HEK293 (cell line): ENCODE data around the gene CDC42BPA.

Source experiments
- CTCF ChIA-PET: fragments of 350-600 bp; formaldehyde crosslinking; extraction: SDS; loops from one replicate; lab custom pipeline; 2021; ENCODE audit warnings: antibody characterized with exemption; lab: Yijun Ruan, JAX
- POLR2A ChIA-PET: fragments of 300-600 bp; formaldehyde crosslinking; extraction: SDS; loops from one replicate; lab custom pipeline; 2020; ENCODE audit warnings: antibody characterized with exemption, inconsistent platforms; lab: Yijun Ruan, JAX
- H3K27ac ChIP-seq: fragments of 200-500 bp; sonication (Bioruptor generic); 2 replicates; pipeline ENCODE4 v1.5.1; 2014; ENCODE audit warnings: low read depth, low read length, control low read depth, inconsistent platforms; ENCODE audit errors: extremely low read depth
- H3K36me3 ChIP-seq, 2 experiments: fragments of 200-500 bp in 1 of 2; sonication (Bioruptor generic) in 1 of 2; 1 replicate in 1 of 2; 2 replicates in 1 of 2; pipeline ENCODE4 v1.5.1; 2014 to 2017; ENCODE audit warnings: inconsistent platforms in 2 of 2, low read length in 2 of 2; ENCODE audit not compliant: control insufficient read depth in 2 of 2, insufficient read depth in 1 of 2
- H3K4me1 ChIP-seq: fragments of 200-500 bp; sonication (Bioruptor generic); 2 replicates; pipeline ENCODE4 v1.5.1; 2014; ENCODE audit warnings: mild to moderate bottlenecking, low read length, inconsistent platforms; ENCODE audit not compliant: control insufficient read depth, insufficient read depth
- H3K4me3 ChIP-seq: 2 replicates; pipeline ENCODE4 v1.5.1; 2011; ENCODE audit warnings: low read depth, mild to moderate bottlenecking, control low read depth, low read length, moderate library complexity
- H3K9me3 ChIP-seq: fragments of 200-500 bp; sonication (Bioruptor generic); 2 replicates; pipeline ENCODE4 v1.5.1; 2014; ENCODE audit warnings: low read depth, low read length, inconsistent platforms; ENCODE audit not compliant: control insufficient read depth, insufficient read depth
- KLF17 ChIP-seq: fragments of 450-650 bp; formaldehyde crosslinking; IDR thresholded peaks from 2 replicates; pipeline ENCODE4 v1.5.1; 2016; ENCODE audit warnings: missing biosample characterization, missing genetic modification characterization
- MZF1 ChIP-seq: fragments of 450-650 bp; formaldehyde crosslinking; IDR thresholded peaks from 2 replicates; pipeline ENCODE4 v1.5.1; 2017; ENCODE audit warnings: missing biosample characterization, missing genetic modification characterization, borderline replicate concordance
- PRDM1 ChIP-seq: fragments of 450-650 bp; formaldehyde crosslinking; IDR thresholded peaks from 2 replicates; pipeline ENCODE4; 2016; ENCODE audit warnings: missing biosample characterization, missing genetic modification characterization
- TRIM28 ChIP-seq: IDR thresholded peaks from 2 replicates; pipeline ENCODE4 v1.6.1; 2011; ENCODE audit warnings: low read length, control low read depth, borderline replicate concordance
- ZBTB20 ChIP-seq: fragments of 450-650 bp; formaldehyde crosslinking; IDR thresholded peaks from 2 replicates; pipeline ENCODE4 v1.5.1; 2016; ENCODE audit warnings: missing biosample characterization, missing genetic modification characterization
- ZBTB48 ChIP-seq: fragments of 450-650 bp; formaldehyde crosslinking; IDR thresholded peaks from 2 replicates; pipeline ENCODE4 v1.5.1; 2016; ENCODE audit warnings: missing biosample characterization, missing genetic modification characterization
- ZFP37 ChIP-seq: fragments of 450-650 bp; formaldehyde crosslinking; IDR thresholded peaks from 2 replicates; pipeline ENCODE4 v1.5.1; 2016; ENCODE audit warnings: missing biosample characterization, missing genetic modification characterization
- ZNF132 ChIP-seq: fragments of 450-650 bp; formaldehyde crosslinking; IDR thresholded peaks from 2 replicates; pipeline ENCODE4 v1.5.1; 2017; ENCODE audit warnings: missing biosample characterization, missing genetic modification characterization, borderline replicate concordance
- ZNF169 ChIP-seq: fragments of 450-650 bp; formaldehyde crosslinking; IDR thresholded peaks from 2 replicates; pipeline ENCODE4 v1.5.1; 2016; ENCODE audit warnings: missing biosample characterization, missing genetic modification characterization
- ZNF426 ChIP-seq: fragments of 450-650 bp; formaldehyde crosslinking; IDR thresholded peaks from 2 replicates; pipeline ENCODE4 v1.5.1; 2017; ENCODE audit warnings: missing biosample characterization, missing genetic modification characterization, mild to moderate bottlenecking, inconsistent platforms, moderate library complexity
- ZNF510 ChIP-seq: fragments of 450-650 bp; formaldehyde crosslinking; IDR thresholded peaks from 2 replicates; pipeline ENCODE4 v1.5.1; 2018; ENCODE audit warnings: mild to moderate bottlenecking, missing genetic modification characterization, missing biosample characterization; ENCODE audit not compliant: insufficient replicate concordance
- ZNF518A ChIP-seq: fragments of 450-650 bp; formaldehyde crosslinking; conservative IDR thresholded peaks from 2 replicates; pipeline ENCODE4 v1.5.1; 2016; ENCODE audit warnings: low read depth, missing biosample characterization, missing genetic modification characterization
- ZNF596 ChIP-seq: fragments of 450-650 bp; IDR thresholded peaks from 2 replicates; pipeline ENCODE4 v1.5.0; 2018; ENCODE audit warnings: missing biosample characterization, mild to moderate bottlenecking, missing genetic modification characterization, moderate library complexity
- ZNF610 ChIP-seq: fragments of 450-650 bp; formaldehyde crosslinking; IDR thresholded peaks from 2 replicates; pipeline ENCODE4 v1.5.1; 2016; ENCODE audit warnings: missing biosample characterization, missing genetic modification characterization, borderline replicate concordance
- ZSCAN16 ChIP-seq: fragments of 450-650 bp; formaldehyde crosslinking; IDR thresholded peaks from 2 replicates; pipeline ENCODE4 v1.5.1; 2016; ENCODE audit warnings: missing biosample characterization, missing genetic modification characterization
- ZSCAN30 ChIP-seq: fragments of 450-650 bp; IDR thresholded peaks from 2 replicates; pipeline ENCODE4 v1.5.1; 2018; ENCODE audit warnings: missing biosample characterization, mild to moderate bottlenecking, missing genetic modification characterization, moderate library complexity
- ZXDB ChIP-seq: fragments of 450-650 bp; formaldehyde crosslinking; IDR thresholded peaks from 2 replicates; pipeline ENCODE4 v1.5.1; 2016; ENCODE audit warnings: missing biosample characterization, missing genetic modification characterization
- TF ChIP-seq, protein P1 (sequence below): fragments of 450-650 bp; formaldehyde crosslinking; IDR thresholded peaks from 2 replicates; pipeline ENCODE4 v1.5.1; 2016; ENCODE audit warnings: missing biosample characterization, missing genetic modification characterization
- TF ChIP-seq, protein P2 (sequence below): fragments of 450-650 bp; formaldehyde crosslinking; IDR thresholded peaks from 2 replicates; pipeline ENCODE4 v1.5.1; 2016; ENCODE audit warnings: missing biosample characterization, missing genetic modification characterization

The CDC42BPA gene

GRCh38 chr1:227155688-227156087 lies 162.6 kb downstream of the CDC42BPA start (continued):
- TF ChIP-seq ZNF518A (tag by site-specific recombination) (no peak), ZSCAN16 (tag by site-specific recombination) (no peak)

DNA sequence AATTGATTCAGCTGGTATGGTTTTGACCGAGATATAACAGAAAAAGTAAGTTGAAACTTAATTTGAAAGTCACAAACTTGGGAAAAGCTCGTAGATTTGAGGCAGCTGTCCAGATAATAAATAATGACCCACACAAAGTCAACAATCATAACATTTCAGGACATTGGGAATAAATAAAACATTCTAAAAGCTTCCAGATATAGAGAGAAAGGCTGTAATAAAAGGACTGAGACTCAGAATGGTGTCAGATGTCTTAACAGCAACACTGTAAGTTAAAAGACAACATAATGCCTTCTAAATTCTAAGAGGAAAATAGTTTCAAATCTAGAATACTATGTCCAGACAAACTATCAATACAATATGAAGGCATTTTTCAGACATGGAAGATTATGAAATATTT lies 163.3 kb downstream of the CDC42BPA start:
- Histone ChIP-seq H3K27ac (no peak overlapping the region), H3K9me3 (no peaks in the 10 kb centered on the region)
- POLR2A ChIA-PET, result no interaction called here
- TF ChIP-seq ZNF426 (tag by site-specific recombination) (no peak), ZSCAN30 (tag by site-specific recombination) (no peak), ZNF132 (tag by site-specific recombination) (no peak), TRIM28 (no peak), PRDM1 (tag by site-specific recombination) (no peak), MZF1 (no peak), ZNF510 (no peak), ZBTB20 (tag by site-specific recombination) (no peak), KLF17 (no peak), ZNF610 (tag by site-specific recombination) (no peak), ZFP37 (no peak), ZBTB48 (tag by site-specific recombination) (no peak), ZNF169 (tag by site-specific recombination) (no peak), ZNF596 (tag by site-specific recombination) (no peak), ZXDB (tag by site-specific recombination) (no peak), ZSCAN16 (tag by site-specific recombination) (no peak)
- TF ChIP-seq, protein P1, sequence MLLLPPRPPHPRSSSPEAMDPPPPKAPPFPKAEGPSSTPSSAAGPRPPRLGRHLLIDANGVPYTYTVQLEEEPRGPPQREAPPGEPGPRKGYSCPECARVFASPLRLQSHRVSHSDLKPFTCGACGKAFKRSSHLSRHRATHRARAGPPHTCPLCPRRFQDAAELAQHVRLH (tag by site-specific recombination), result no peak
- TF ChIP-seq, protein P2, sequence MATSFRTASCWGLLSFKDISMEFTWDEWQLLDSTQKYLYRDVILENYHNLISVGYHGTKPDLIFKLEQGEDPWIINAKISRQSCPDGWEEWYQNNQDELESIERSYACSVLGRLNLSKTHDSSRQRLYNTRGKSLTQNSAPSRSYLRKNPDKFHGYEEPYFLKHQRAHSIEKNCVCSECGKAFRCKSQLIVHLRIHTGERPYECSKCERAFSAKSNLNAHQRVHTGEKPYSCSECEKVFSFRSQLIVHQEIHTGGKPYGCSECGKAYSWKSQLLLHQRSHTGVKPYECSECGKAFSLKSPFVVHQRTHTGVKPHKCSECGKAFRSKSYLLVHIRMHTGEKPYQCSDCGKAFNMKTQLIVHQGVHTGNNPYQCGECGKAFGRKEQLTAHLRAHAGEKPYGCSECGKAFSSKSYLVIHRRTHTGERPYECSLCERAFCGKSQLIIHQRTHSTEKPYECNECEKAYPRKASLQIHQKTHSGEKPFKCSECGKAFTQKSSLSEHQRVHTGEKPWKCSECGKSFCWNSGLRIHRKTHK (tag by site-specific recombination), result no peak
- TF ChIP-seq, all 188 proteins: peak for 0
- Histone ChIP-seq H3K4me1 (no peaks in the 10 kb centered on the region), H3K4me3 (no peak overlapping the region), H3K36me3 (peaks cover 0 to 9% of the 10 kb centered on the region in 2 experiments; a peak in 2 of 3 replicates)
- CTCF ChIA-PET, result interaction anchor here (1.5 kb wide), 1 partner anchor 822 kb away, joined by 3 read pairs; no protein-coding TSS in a partner anchor
